WTC11 (cell line): ENCODE data around the gene CDH13.

ENCODE experiments used
- CREB1 ChIP-seq: sonication (generic); formaldehyde crosslinking; IDR thresholded peaks from 2 replicates; pipeline ENCODE4 v1.8.0; 2023; ENCODE audit warnings: mild to moderate bottlenecking, missing genetic modification reagents
- CTCF ChIP-seq: fragments of 200-600 bp; IDR thresholded peaks from 2 replicates; pipeline ENCODE4 v1.8.0; 2022; ENCODE audit warnings: antibody characterized with exemption
- NFE2L1 ChIP-seq: sonication (generic); formaldehyde crosslinking; IDR thresholded peaks from 2 replicates; pipeline ENCODE4 v1.8.1; 2023; ENCODE audit warnings: missing genetic modification reagents
- NR2C2 ChIP-seq: sonication (generic); formaldehyde crosslinking; IDR thresholded peaks from 2 replicates; pipeline ENCODE4 v1.8.0; 2022; ENCODE audit warnings: mild to moderate bottlenecking, missing genetic modification reagents
- TEAD4 ChIP-seq: sonication (generic); formaldehyde crosslinking; IDR thresholded peaks from 2 replicates; pipeline ENCODE4 v1.8.0; 2022; ENCODE audit warnings: mild to moderate bottlenecking, missing genetic modification reagents
- USF1 ChIP-seq: sonication (generic); formaldehyde crosslinking; IDR thresholded peaks from 2 replicates; pipeline ENCODE4 v1.8.0; 2022; ENCODE audit warnings: mild to moderate bottlenecking, missing genetic modification reagents
- ZNF263 ChIP-seq: sonication (generic); formaldehyde crosslinking; IDR thresholded peaks from 2 replicates; pipeline ENCODE4 v1.8.1; 2022; ENCODE audit warnings: low read depth, mild to moderate bottlenecking, moderate library complexity, missing genetic modification reagents

- TF ChIP-seq CTCF = no peak
- TF ChIP-seq NR2C2 = no peak
- no peak for TF ChIP-seq CREB1 (CRISPR knock-in tag)
- no peak for TF ChIP-seq ZNF263 (CRISPR knock-in tag)
- no peak for TF ChIP-seq NFE2L1 (CRISPR knock-in tag)
- no peak for TF ChIP-seq TEAD4
- no peak for TF ChIP-seq USF1 (CRISPR knock-in tag)
Measured at GRCh38 chr16:82649766-82650165, 23.0 kb downstream of the CDH13 start.
